Ureter (tissue), 1 donor: ENCODE data around the gene CARS2. TPM values are rescaled to one million over a fixed set of nuclear protein-coding genes. Genes with fewer than 3 reads are reported as not detected.
A peak's percentile ranks its signal among the peaks of the same experiment; 100 is the strongest.
"Not testable (repeated sequence)": the region's sequence is repeated elsewhere in the genome, so short reads cannot be mapped to it uniquely, and the experiment has no call there.

Experiments
- DNase-seq: peaks from one replicate; pipeline ENCODE4 v3.0.0-alpha.2; 2020; ENCODE audit warnings: low spot score
- total RNA-seq: library from RNA; stranded (reverse); gene quantifications from one replicate; pipeline ENCODE4 v1.2.4, GENCODE V29; 2023
- donor health status: DM: yes; HTN: yes; CAD: no.

CARS2 gene
- total RNA-seq, 1 donor from 2014 or later = 86.7 TPM

- no peak for DNase-seq
Observed at GRCh38 chr13:110706570-110707372, 855 bp upstream of the CARS2 start.

GRCh38 chr13:110705356-110705825 is 525 bp downstream of the CARS2 start:
- DNase-seq = no peak

GRCh38 chr13:110702591-110703526 is 3.1 kb downstream of the CARS2 start:
- no peak for DNase-seq

GRCh38 chr13:110702089-110702488 is 3.8 kb downstream of the CARS2 start:
- no peak for DNase-seq

- DNase-seq = not testable (repeated sequence)
Observed at GRCh38 chr13:110701061-110701460, 4.9 kb downstream of the CARS2 start.

GRCh38 chr13:110700641-110701040 is 5.3 kb downstream of the CARS2 start:
- DNase-seq = no peak

GRCh38 chr13:110700186-110700585 is 5.7 kb downstream of the CARS2 start:
- no peak for DNase-seq

- DNase-seq = no peak
Observed at GRCh38 chr13:110699148-110700145, 6.5 kb downstream of the CARS2 start.

GRCh38 chr13:110698689-110699088 is 7.2 kb downstream of the CARS2 start:
- DNase-seq = no peak

GRCh38 chr13:110697842-110698241 is 8.1 kb downstream of the CARS2 start:
- DNase-seq = no peak

GRCh38 chr13:110696776-110697175 is 9.1 kb downstream of the CARS2 start:
- peak; percentile 32 for DNase-seq

- not testable (repeated sequence) for DNase-seq
Observed at GRCh38 chr13:110695774-110696173, 10.1 kb downstream of the CARS2 start.

GRCh38 chr13:110690516-110690915 is 15.4 kb downstream of the CARS2 start:
- no peak for DNase-seq

GRCh38 chr13:110689711-110690110 is 16.2 kb downstream of the CARS2 start:
- no peak for DNase-seq

- no peak for DNase-seq
Observed at GRCh38 chr13:110689041-110689440, 16.9 kb downstream of the CARS2 start.

GRCh38 chr13:110687736-110688135 is 18.2 kb downstream of the CARS2 start:
- no peak for DNase-seq

GRCh38 chr13:110685305-110686020 is 20.5 kb downstream of the CARS2 start:
- DNase-seq = no peak

GRCh38 chr13:110684388-110685056 is 21.4 kb downstream of the CARS2 start:
- DNase-seq = no peak

- no peak for DNase-seq
Observed at GRCh38 chr13:110683921-110684320, 22.0 kb downstream of the CARS2 start.
